HG03175 (cell line): ENCODE measurements around the gene LAMP1.
"Not testable (repeated sequence)": the region's sequence is repeated elsewhere in the genome, so short reads cannot be mapped to it uniquely, and the experiment has no call there.

ENCODE experiments used
- ATAC-seq: cut with Tn5 transposase; IDR thresholded peaks from one replicate; pipeline ENCODE4 v1.9.1; 2021; ENCODE audit warnings: mild to moderate bottlenecking, moderate library complexity; ENCODE audit not compliant: unreplicated experiment

The LAMP1 gene, protein sequence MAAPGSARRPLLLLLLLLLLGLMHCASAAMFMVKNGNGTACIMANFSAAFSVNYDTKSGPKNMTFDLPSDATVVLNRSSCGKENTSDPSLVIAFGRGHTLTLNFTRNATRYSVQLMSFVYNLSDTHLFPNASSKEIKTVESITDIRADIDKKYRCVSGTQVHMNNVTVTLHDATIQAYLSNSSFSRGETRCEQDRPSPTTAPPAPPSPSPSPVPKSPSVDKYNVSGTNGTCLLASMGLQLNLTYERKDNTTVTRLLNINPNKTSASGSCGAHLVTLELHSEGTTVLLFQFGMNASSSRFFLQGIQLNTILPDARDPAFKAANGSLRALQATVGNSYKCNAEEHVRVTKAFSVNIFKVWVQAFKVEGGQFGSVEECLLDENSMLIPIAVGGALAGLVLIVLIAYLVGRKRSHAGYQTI

DNA sequence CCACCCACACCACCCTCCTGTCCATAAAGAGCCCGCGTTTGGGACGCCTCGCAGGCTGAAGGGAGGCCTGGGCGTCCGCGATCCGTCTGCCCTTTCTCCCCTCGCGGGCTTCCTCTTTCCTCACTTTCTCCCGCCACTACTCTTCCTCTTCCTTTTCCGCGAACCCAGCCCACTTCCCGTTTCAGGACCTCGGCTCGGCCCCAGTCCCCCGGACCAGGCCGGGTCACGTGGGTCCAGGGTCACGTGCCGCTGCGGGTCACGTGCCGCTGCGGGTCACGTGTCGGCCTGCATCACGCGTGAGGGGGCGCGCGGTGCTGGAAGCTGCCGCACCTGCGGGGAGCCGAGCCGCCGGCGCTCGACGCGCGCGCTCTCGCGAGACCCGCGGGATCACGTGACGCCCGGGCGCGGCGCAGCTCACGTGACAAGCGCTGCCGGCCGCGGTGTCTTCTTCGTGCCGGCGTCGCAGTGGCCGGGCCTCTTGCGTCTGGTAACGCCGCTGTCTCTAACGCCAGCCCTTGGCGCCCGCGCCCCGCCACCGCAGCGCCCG lies at the start of gene LAMP1:
Gene LAMP1, plus strand, starts transcription at position 417 of the 547 bp plus-strand sequence. CDS start 196 bp downstream, outside the sequence.
- ATAC-seq = peak; percentile 77

DNA sequence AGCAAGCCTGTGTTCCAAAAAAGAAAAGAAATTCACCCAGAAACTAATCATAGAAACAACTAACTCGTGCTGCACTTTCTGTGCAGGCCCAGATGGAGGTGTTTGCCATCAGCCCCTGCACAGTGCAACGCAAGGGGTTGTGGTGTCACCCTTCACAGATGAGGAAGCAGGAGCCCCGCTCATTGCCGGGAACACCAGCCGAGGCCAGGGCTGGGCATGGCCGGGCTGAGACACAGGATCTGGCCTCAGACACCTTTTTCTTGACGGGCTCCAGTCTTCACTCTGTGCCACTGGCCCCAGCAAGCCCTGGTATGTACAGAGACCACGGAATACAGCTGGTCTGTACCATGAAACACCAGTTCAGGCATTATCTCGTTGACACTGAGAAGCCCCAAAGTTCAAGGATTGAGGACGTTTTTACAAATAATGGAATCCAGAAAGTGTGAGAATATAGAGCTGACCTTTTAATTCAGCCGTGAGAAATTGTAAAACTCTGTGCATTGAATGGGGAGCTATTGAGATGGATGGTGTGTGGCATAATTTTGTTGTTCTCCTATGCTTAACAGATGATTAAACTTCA lies 44.4 kb upstream of the LAMP1 start:
- ATAC-seq = no peak

DNA sequence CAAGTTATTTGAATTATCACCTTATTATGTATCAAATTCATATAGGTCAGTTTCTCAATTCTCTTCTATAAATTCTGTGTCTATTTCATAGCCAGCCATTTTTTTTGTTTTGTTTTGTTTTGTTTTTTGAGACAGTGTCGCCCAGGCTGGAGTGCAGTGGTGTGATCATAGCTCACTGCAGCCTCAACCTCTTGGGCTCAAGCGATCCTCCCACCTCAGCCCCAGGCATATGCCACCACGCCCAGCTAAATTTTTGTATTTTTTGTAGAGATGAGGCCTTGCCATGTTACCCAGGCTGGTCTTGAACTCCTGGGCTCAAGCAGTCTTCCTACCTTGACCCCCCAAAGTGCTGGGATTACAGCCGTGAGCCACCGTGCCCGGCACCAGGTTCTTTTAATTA lies 39.1 kb upstream of the LAMP1 start:
- not testable (repeated sequence) for ATAC-seq

DNA sequence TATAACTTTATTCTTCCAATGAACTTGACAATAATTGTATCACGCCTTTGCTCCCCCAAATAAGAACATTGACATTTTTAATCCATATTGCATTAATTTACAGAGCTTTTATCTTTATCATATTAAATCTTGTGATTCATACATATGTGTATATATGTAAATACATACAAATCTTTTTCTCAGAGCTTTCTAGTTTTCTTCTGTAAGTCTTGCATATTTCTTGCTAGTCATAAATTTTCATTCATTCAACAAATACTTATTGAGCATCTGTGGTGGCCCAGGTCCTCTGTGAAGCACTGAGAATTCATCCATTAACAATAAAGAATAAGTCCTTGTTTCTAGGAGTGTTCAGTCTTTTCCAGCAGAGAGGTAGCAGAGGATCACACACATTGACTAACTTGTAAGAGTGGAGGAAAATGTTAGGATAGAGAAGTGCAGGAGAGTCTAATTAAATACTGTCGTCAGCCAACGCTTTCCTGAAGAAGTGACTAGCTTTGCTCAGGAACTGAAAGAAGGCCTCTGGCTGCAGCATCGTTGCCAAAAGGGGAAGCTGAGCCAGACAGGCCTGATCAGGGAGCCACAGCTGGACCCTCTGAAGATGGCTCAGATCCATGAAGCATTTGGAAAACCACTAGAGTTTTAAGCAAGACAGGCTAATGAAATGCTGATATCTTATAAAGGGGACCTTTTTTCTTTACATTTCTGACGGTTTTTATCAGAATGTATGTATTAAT lies 38.6 kb upstream of the LAMP1 start:
- no peak for ATAC-seq

DNA sequence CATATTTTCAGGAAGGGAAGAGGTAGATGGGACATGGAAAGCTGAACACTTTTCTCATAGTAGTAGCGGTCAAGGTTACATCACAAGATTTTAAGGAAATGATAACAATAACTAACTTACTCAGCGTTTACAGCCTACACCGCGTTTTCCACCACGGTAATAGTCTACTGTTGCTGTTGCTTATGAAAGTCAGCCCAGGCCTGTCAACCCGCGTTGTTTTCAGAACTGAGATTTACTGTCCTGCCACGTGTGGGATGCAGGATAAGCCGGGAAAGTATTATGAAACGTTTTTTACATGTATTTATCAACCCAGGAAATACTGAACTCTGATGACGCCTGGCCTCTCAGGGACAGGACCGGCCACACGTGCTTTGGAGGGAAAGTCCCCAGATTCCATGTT lies 36.0 kb upstream of the LAMP1 start:
- ATAC-seq = no peak

DNA sequence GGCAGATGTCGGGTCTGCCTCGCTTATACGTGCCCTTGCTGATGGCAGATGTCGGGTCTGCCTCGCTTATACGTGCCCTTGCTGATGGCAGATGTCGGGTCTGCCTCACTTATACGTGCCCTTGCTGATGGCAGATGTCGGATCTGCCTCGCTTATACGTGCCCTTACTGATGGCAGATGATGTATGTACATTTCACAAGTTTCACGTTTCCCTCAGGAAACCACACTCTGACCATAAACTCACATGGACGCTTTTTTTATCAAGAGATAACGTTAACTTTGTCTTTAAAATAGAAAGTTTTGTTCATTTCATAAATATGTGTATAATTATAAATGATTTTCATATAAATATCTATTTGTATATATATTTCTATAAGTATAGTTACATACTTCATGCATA lies 34.0 kb upstream of the LAMP1 start:
- ATAC-seq = not testable (repeated sequence)

DNA sequence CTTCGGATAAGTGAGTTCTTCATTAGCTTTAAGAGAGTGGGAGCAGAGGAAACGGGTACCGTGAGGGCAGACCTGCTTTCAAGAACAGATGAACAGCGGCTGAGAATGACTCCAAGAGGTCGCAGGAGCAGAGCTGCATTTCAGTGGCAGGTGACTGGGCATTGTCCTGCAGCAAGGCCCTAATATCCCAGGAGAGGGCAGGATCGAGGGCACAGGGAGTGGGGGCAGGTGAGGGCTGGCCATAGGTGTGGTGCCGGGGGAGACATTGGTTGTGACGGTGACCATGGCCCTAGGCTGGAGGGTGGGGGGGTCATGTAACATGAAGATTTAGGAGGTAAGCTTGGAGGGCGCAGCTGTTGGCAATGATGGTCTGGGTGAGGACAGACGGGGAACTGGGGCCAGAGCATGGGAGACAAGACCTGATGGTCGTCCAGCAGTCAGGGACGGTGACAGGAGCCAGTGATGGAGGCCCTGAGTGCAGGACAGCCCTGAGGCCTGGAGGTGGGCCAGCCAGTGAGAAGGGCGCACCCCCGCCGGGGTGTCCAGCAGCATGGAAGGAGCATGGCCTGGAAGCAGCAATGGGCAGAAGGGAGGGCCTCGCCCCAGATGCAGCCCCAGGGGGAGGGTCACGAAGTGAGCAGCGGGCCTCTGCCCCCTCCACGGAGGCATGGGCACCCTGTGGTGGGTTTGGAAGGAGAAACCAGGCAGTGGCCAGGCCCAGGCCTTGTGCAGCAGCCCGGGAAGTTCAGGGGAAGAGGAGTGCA lies 29.2 kb upstream of the LAMP1 start:
- ATAC-seq = no peak

DNA sequence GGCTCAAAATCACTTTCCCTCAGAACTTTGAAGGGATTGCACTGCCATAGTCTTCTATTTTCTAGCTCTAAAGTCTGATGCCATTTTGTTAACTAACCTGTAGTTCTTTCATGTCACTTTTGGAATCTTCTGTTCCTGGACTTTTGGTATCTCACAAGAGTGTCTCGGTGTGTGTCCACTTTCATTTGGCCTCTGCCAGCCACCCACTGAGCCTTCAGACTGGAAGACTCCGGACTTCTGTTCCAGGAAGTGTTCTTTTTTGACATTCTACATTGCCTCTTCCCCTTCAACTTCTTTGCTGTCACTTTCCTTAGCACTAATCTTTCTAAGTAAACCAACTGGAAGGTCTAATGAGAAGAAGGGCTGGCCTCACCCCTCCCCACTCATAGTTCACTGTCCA lies 25.0 kb upstream of the LAMP1 start:
- ATAC-seq = no peak

DNA sequence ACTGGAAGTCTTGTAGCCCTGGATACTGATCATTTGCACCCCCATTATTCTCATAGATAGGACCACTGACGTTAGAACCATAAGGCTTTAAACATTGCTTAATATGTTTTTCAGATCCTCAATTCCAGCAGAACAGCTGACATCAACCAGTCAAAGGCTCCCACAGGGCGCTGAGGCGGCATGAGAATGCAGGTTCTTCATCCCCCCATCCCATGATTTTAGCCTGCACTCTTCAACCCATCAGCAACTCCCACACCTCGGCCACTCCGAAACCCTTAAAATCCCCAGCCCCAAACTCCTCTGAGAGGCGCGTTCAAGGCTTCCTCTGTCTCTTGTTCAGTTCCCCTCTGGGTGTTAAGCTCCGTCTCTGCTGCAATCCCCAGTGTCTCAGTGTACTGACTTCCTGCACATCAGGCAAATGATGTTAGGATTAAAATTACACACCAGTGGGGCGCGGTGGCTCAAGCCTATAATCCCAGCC lies 24.3 kb upstream of the LAMP1 start:
- ATAC-seq = no peak

DNA sequence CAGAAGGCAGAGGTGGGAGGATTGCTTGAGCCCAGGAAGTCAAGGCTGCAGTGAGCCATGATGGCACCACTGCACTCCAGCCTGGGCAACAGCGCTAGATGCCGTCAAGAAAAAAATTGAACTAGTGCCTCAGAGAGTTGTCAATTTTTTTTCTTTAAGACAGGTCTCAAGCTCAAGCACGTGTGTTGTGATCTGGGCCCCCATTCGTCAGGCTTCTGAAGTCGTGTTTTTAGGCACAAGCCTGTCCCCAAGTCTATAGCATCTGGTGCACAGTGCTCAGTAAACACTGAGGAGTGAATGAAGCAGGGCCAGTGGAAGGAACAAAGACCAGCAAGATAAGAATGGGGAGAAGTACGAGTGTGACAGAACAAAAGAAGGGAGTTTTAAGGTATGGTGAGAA lies 23.7 kb upstream of the LAMP1 start:
- no peak for ATAC-seq

DNA sequence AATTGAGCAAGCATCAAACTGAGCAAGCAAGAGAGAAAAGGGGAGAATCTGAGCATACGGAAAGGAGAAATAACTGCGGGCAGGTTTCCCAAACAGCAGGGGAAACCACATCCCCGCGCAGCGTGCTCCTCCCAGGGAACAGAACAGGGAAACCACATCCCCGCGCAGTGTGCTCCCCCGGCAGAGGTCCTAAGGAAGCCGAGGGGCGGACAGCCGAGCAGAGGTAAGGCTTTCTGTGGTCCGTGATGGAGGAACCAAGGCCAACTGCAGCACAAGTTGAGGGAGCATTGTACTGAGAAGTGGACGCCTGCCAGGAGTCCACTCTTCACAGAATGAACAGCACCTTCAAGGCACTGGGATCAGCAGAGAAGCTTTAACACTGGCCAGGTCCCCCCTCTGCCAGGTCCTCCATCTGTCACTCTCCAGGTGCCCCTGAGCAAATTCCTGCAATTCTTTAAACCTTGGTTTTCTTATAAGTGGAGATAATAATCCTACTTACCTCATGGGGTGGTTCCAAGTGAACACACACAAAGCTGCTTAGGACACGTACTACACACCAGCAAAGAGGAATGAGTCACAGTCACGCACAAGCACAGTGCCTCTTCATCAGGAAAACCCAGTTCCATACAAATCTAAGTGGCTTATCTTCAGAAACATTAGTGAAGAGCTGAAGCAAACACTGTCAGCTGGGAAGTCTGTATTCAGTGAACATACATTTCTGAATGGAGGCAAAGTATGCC lies 23.0 kb upstream of the LAMP1 start:
- no peak for ATAC-seq

DNA sequence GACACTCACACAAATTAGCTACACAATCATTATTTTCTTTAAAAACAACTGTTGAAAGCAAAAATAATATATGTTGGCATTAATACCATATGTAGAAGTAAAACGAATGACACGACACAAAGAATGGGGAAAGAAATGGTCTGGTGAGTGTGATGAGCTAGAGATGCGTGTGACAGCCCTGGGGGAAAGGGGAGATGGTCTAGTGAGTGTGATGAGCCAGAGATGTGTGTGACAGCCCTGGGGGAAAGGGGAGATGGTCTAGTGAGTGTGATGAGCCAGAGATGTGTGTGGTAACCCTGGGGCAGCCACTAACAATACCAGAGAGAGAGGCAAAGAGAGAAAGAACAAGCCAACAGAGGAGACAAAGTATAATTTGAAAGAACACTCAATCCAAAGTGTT lies 22.3 kb upstream of the LAMP1 start:
- ATAC-seq = no peak

DNA sequence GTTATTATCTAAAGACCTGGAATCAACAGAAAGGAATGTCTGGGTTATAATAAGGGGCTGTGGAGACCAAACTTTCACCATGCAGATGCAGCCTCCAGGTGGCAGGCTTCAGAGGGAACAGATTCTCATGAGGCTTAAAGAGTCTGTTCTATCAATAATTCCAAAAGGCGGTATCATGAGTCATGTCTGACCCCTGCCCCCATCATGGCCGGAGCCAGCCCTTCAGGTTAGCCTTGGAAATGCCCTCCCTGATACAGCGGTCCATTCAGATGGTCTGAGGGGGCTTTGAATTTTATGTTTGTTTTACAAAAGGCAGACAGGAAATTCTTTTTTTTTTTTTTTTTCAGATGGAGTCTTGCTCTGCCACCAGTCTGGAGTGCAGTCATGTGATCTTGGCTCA lies 21.7 kb upstream of the LAMP1 start:
- no peak for ATAC-seq

DNA sequence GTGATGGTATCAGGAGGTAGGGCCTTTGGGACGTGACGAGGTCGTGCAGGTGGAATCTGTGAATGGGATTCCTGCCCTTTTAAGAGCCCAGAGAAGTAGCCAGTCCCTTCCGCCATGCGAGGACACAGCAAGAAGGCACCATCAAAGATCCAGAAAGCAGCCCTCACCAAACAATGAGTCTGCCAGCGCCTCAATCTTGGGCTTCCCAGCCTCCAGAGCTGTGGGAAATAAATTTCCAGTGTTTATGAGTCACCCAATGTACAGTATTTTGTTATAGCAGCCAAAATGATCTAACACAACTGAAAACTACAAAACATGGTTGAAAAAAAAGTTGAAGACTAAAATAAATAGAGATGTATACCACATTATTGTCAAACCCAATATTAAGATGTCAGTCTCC lies 16.9 kb upstream of the LAMP1 start:
- ATAC-seq = no peak

DNA sequence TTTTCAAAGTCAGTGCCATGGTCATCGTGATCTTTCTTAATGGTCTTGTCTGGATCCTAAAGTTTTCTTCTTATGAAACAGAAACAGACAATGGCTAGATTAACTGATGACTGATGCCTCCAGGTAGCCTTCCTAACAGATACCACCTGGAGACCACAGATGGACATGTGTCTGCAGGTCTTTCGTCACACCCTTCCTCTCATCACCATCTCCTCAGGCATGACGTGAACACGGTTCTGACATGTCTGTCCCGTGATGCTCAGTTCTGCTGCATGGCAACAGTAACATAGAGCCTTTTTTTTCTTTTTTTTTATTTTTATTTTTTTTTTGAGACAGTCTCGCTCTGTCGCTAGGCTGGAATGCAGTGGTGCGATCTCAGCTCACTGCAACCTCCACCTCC lies 13.1 kb upstream of the LAMP1 start:
- no peak for ATAC-seq

DNA sequence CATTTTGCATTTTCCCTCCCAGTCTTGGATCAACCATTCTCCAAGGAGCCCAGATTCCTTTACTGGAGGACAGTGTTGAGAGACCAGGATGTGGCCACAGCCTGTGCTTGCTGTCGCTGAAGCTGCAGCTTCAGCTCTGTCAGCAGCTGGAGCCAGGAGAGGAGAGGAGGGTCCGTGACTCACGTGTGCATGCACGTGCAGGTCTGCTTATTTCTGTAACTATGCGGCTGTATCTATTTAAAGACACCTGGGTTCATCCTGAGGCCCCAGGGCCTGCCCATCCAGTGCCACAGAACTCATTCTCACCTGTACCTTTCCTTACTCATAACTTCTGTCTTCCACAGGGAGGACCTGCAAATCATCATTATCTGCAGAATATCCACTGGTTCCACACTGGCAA lies 8.2 kb upstream of the LAMP1 start:
- no peak for ATAC-seq

DNA sequence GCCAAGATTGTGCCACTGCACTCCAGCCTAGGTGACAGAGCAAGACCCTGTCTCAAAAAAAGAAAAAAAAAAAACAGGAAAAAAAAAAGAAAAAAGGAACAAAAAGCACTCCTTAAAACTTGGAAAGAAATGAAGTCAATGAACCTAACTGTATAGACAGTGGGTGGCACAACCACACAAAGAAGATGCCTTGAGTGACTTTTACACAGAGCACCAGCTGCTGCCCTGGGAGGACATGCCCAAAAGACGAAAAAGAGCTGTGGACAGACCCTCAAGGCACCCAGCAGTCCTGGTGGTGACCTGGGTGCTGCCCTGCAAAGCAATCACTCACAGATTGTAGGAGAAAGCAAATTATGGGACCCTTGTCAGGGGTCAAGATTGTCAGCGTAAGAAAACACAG lies 5.9 kb upstream of the LAMP1 start:
- ATAC-seq = no peak

DNA sequence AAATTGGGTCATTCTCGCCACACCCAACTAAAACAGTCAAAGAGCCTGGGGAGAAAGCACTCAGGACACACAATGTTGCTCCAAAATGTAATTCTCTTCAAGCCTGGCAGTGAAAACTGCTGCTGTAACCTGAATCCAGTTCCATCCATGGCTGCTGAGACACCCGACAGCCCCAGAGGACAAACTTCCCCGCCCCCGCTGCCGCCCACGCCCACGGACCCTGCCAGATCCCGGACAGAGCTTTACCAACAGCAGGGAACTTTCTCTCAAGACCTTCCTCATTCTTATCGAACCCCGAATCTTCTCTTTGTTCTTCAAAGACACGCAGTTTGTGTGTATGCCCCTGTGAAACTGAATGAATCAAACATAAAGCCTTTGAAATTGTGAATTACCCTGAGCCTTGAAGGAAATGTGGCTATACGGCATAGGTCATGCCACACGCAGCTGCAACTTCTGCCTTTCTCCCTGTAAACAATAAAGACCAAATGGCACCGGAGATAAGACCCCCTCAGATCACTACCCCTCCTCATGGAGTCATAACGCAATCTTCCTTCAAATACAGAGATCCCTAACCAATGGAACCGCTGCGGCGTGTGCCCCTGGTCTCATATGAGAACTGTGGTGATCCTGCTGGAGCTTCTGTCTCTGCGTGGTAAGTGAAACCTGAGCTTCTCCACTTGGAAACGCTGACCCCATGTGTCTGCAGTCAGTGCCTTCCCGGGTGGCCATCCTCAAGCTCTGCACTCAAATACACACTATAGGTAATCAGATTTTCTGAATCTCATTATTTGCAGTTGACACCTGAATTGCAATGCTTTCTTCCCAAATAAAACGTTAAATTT lies 4.8 kb upstream of the LAMP1 start:
- ATAC-seq = no peak

DNA sequence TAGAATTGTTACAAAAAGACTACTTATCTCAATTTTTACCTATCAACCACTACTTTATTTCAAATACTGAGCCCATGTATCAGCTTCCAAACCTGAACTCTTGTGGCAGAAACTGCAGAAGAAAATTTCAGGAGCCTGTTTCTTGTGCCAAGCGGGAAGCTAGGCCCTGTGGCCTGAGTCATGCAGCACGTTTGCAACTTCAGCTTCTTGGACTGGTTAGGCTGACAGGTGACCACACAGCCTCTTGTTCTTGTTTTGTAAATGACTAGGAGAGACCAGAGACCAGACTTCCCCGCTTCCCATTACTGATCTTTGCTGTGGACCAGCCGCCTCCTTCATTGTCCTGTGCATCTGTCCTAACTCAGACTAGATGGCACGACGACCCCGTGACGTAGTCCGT lies 3.4 kb upstream of the LAMP1 start:
- no peak for ATAC-seq
